ENCODE results near the gene EMILIN1. TPM values are rescaled to one million over a fixed set of nuclear protein-coding genes. Genes with fewer than 3 reads are reported as not detected.

Gene EMILIN1
- total and polyA plus RNA-seq, 2 of the 4 experiments (the other 2 are of a cell fraction): 26.5 to 95.6 TPM

DNA sequence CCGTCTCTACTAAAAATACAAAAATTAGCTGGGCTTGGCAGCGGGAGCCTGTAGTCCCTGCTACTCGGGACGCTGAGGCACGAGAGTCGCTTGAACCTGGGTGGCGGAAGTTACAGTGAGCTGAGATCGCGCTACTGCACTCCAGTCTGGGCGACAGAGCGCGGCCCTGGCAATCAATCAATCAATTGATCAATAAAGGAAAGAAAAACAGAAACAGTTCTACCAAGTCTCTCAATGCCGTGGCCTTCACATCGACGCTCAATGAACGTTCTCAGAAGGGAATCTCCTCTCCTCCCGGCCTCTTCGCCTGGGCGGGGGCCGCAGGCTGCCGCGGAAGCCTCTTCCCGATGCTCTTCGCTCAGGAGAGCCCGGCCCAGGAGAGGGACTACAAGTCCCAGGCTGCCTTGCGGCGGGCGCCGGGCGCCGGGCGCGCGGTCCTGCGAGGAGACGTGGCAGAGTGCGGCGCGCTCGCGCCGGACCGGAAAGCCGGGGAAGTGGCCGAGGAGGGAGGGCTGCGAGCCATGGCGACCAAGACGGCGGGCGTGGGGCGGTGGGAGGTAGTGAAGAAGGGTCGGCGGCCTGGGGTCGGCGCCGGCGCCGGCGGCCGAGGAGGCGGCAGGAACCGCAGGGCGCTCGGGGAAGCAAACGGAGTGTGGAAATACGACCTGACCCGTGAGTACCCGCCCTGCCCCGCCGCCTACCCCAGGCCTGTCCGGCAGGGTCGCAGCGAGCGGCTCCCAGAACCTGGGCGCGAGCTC, 45.7 kb upstream of the EMILIN1 start, which contains the start of gene TMEM214 (continued):
- TF ChIP-seq RCOR1 (IDR thresholded peaks at IDR 0.05; ENCODE audit: insufficient replicate concordance, low read length) (no peak), NFE2L2 (IDR thresholded peaks at IDR 0.05; ENCODE audit: low read depth, low read length) (no peak)

- H2AK5ac ChIP-seq (ENCODE audit: low read depth, low read length): peak overlapping the region; percentile 99
- no peak for TF ChIP-seq BHLHE40 (IDR thresholded peaks at IDR 0.05; ENCODE audit: low read depth, low read length)
- H3K9me3 ChIP-seq (ENCODE audit: control insufficient read depth, insufficient read depth, low read length): no peaks in the 10 kb centered on the region
- in situ Hi-C loops (cut with MboI; ENCODE audit: low sequenced_read_pairs) (no loop called here), intact Hi-C loops (cut with micrococcal nuclease) (no loop called here), dilution Hi-C loops (cut with HindIII; ENCODE audit: low sequenced_read_pairs, unreplicated experiment) (no loop called here)
- CTCF ChIA-PET: no interaction called here
- peaks cover 33% of the 10 kb centered on the region for H4K20me1 ChIP-seq (ENCODE audit: insufficient read depth, low read length)
- peak overlapping the region; percentile 85 to 97 for H4K8ac ChIP-seq (ENCODE audit: low read depth in 2 of 2, low read length in 2 of 2)
- H2AFZ ChIP-seq (replicated peaks; ENCODE audit: low read length, poor library complexity): peak overlapping the region; percentile 95
- peak overlapping the region; percentile 79 for H3K56ac ChIP-seq (ENCODE audit: extremely low read depth, insufficient read depth, low read length)
- peak overlapping the region; percentile 99 for H4K91ac ChIP-seq (ENCODE audit: insufficient read depth, low read depth, low read length)
- POLR2A ChIA-PET (ENCODE audit: unreplicated experiment): interaction anchor here (0.7 to 1.4 kb wide), 4 partner anchors 10 to 46 kb away, joined by 3 to 11 read pairs (median 7); no protein-coding TSS in a partner anchor
- no TSS peak for BruUV-seq (replicated peaks)
- H3K36me3 ChIP-seq (ENCODE audit: control insufficient read depth, insufficient read depth, low read length): peaks cover 47% of the 10 kb centered on the region
- peak overlapping the region; percentile 87 for H2BK120ac ChIP-seq (ENCODE audit: low read depth, low read length)
- peak overlapping the region; percentile 62 for H3K18ac ChIP-seq (ENCODE audit: low read depth, low read length)
- H3K9me1 ChIP-seq (ENCODE audit: insufficient read depth, low read length): peaks cover 8% of the 10 kb centered on the region
- no peak for DNase-seq
- peaks cover 7% of the 10 kb centered on the region for H3K4me1 ChIP-seq (ENCODE audit: control insufficient read depth, insufficient read depth, low read length)
- peak overlapping the region; percentile 100 for H3K4ac ChIP-seq (ENCODE audit: low read depth, low read length)
- H3K4me3 ChIP-seq (ENCODE audit: insufficient read depth, low read depth, low read length): peak overlapping the region; percentile 94
- WGBS, 2 experiments (ENCODE audit: extremely low coverage in 2 of 2, insufficient read length in 1 of 2): no CpG with 5 or more reads among the region's 11 CpGs
- peak; percentile 10 for ATAC-seq (ENCODE audit: low read depth)
- H3K27ac ChIP-seq (ENCODE audit: insufficient read depth, low read length): peak overlapping the region; percentile 90
- H3K14ac ChIP-seq (replicated peaks; ENCODE audit: low read depth, low read length): peak overlapping the region; percentile 100
- peak overlapping the region; percentile 100 for H3K23ac ChIP-seq (ENCODE audit: low read depth, low read length)
- H2BK20ac ChIP-seq (ENCODE audit: low read depth, low read length): peak overlapping the region; percentile 54; the same call in 1 of the 2 replicates
- peaks cover 51 to 96% of the 10 kb centered on the region in 2 experiments for H3K79me1 ChIP-seq (ENCODE audit: low read depth in 1 of 2, low read length in 2 of 2)
- H3K4me2 ChIP-seq (ENCODE audit: low read depth, low read length): peak overlapping the region; percentile 97
- H2BK5ac ChIP-seq (ENCODE audit: low read depth, low read length, poor library complexity, severe bottlenecking): peak overlapping the region; percentile 75
- no peaks in the 10 kb centered on the region for H3K27me3 ChIP-seq (ENCODE audit: control insufficient read depth, insufficient read depth, low read length)
- H4K5ac ChIP-seq (ENCODE audit: low read depth, low read length): peak overlapping the region; percentile 90
- H2AK9ac ChIP-seq (replicated peaks; ENCODE audit: low read depth, low read length, poor library complexity): peak overlapping the region; percentile 100
- peak overlapping the region; percentile 90 for H3K9ac ChIP-seq (ENCODE audit: low read depth, low read length)
- H2BK15ac ChIP-seq (ENCODE audit: low read depth, low read length): peak overlapping the region; percentile 60; the same call in 1 of the 3 replicates
Observed at GRCh38 chr2:27033253-27033852, 45.1 kb upstream of the EMILIN1 start.

Data from IMR-90 (cell line).